ENCODE measurements around the gene SERPINB4. TPM values are rescaled to one million over a fixed set of nuclear protein-coding genes. Genes with fewer than 3 reads are reported as not detected.

The SERPINB4 gene
- total RNA-seq, 1 experiment from 2014 or later, result not detected

DNA sequence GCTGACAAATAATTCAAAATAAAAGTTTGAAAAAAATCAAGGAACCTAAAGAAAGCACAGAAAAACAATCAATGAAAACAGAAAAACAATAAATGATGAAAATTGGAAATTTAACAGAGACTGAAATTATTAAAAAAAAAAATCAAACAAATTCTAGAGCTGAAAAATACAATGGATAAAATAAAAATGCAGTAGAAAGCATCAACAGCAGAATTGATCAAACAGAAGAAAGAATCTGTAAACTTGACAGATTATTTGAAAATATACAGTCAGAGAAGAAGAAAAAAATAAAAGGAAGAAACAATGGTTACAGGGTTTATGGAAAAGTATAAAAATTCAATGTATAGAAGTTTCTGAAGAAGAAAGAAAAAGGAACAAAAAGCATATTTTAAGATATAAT, 16.2 kb downstream of the SERPINB4 start:
- no peak for DNase-seq (ENCODE audit: low spot score)

DNA sequence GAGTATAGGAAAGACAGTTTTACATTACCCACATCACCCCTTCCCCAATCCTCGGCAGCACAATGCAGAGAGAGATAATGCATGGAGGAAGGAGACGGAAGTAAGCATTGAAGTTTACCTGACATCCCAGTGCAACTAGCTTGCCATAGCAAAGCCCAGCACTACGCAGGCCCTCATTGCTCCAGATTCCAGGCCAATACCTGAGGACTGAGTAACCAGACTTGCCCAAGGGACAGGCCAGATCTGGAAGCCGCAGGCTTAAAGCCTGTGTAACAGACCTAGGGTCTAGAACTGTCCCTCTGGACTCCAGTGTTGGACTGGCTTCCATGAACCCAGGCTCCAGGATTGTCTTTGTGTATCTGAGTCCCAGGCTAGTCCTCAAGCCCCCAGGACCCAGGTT, 17.6 kb downstream of the SERPINB4 start:
- no peak for DNase-seq (ENCODE audit: low spot score)

DNA sequence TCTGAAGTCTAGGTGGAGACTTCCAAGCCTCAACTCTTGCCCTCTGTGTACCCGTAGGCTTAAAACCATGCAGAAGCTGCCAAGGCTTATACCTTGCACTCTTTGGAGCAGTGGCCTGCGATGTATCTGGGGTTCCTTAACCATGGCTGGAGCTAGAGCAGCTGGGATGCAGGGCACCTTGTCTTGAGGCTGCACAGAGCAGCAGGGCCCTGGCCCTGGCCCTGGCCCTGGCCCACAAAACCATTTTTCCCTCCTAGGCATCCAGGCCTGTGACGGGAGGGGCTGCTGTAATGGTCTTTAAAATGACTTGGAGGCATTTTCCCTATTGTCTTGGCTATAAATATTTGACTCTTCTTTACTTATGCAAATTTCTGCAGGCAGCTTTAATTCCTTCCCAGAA, 19.2 kb downstream of the SERPINB4 start:
- no peak for DNase-seq (ENCODE audit: low spot score)

DNA sequence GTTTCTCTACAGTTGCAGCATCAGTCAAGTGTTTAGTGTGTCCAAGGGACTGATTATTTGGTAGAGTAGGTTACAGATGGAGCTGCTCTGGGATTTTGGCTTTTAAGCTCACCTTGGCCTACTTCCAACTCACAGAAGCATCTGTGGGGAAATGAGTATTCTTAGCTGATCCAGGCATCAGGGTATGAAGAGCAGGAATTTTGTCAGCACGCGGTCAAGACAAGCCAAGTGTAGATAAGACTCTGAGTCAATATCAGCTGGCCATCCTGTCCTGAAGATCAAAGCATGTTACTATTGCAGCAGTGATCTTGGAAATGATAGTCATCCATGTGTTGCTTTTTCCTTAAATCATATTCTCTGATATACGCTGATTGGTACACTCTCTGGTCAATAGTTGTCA, 24.4 kb downstream of the SERPINB4 start:
- no peak for DNase-seq (ENCODE audit: low spot score)

DNA sequence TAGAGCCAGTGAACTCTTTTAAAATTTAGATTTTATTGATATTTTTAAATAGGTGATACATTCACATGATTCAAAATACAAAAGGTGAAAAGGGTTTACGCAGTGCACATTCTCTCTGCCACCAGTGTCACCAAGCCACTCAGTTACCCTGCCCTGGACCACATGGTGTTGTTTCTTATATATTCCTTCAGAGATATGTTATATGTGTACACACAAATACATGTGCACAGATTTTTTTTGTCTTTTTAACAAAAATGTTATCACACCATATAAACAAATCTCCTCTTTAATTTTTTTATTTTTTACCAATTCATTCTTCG, 26.2 kb downstream of the SERPINB4 start:
- no peak for DNase-seq (ENCODE audit: low spot score)

DNA sequence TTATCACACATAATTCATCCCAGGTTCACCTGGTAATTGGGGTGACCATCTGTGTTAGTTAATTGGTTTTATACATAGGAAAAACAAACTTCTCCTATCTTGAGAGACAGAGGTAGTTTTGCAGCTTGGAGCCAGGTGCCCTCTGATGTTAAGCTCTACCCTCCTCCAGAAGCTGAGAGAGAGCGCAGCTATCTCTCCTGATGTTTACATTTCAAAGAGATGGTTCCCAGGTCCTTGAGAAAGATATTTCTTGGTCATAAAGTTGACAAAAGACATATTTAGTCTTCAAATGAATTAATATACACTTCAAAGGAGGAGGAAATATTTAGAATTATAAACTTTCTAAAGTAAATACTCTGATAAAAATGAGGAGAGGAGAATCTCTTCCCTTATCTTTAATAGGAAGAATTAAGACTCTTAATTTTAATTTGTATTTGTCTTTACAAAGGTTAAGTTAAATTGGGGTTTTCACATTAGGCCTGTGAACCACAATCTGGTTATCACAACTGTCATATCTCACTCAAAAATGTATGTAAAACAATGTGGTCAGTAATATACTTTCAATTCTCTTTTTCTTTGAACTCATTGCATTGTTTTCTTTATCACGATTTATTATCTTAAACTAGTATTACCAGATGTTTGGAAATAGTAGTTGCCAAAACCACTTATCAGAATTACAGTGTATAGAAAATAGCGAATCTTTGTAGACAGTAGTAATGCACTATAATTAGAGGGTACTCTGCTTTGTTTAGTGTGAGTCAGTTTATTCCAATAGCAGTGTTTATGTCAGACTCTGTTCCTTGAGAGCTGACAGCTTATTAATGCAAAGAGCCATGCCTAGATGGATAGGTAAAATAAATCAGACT, 26.8 kb downstream of the SERPINB4 start:
- DNase-seq (ENCODE audit: low spot score), result no peak

DNA sequence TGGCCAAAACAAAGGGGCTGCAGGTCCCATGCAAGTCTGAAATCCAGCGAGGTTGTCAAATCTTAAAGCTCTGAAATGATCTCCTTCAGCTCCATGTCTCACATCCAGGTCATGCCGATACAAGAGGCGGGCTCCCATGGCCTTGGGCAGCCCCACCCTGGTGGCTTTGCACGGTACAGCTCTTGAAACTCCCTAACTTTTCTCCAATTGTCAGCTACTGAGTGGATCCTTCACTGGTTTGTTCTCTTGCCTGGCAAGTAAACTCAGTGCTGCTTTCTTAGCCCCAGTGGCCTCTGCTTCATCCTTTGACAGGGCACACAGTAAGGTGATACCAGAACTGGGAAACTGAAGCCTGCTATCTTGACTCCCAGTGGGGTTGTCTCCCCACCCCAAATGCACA, 30.6 kb downstream of the SERPINB4 start:
- DNase-seq (ENCODE audit: low spot score), result no peak

DNA sequence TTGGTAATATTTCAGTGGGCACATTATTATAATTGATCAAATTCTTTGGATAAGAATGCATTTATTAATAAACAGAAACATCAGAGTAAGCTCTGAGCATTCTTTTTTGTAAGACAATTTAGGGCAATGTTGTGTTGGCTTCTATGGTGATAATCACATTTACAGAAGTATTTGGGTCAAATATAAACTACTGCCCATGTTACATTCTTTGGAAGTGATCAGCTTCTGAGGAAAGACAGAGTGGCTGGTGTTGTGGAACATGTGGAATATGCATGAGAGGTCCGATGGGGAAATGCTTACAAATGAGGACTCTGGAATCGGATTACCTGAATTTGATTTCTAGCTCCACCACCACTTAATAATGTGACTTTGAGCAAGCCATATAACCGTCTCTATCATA, 37.5 kb downstream of the SERPINB4 start:
- no peak for DNase-seq (ENCODE audit: low spot score)

DNA sequence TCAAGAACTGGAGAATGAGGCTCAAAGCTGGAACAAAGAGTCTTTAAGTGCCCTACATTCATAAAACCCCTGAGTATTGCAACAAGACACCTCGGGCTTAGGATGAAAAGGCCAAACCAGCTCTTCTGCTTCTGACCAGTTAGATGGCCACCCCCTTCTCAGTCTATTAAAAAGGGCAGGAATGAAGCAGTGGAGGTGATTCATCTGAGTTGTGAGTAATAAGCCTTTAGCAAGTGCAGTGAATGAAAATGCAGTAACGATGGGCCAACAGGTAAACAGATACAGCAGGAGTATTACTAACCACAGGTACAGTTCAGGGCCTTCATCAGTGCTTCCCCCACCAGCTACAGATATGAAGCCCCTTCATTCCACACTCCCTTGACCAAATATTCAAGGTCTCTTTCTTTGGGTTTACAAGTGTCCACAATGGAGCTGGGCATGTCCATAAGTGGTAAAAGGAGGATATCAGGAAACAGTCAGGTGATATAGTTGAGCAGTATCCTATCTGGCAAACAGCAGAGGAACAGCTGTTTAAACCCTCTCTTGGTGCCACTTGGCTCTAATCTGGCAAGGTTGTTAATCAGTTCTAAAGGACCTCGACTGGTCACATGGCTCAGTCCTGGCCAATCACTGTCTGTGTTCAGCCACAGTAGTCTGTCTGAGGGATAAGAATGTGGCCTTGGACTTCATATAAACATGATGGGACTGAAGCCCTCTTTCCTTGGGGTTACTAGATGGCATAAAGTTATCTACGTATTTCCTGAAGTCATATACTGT, 39.1 kb downstream of the SERPINB4 start:
- DNase-seq (ENCODE audit: low spot score), result no peak

DNA sequence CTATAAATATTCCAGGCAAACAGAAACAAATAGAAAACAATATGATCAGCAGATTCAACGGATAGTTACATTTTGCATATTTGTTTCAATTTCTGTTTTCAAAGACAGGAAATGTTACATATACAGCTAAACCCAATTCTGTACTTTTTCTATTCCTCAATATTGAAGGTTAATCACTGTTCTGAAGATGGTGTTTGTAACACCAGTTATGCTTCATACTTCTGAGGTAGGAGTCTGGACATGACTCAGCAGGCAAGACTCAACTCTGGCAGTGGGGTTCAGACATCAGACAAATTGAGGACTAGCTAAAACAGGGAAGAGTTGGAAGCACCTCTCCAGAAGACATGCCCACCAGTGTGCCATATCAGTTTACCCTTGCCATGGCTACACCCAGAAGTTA, 40.3 kb downstream of the SERPINB4 start:
- no peak for DNase-seq (ENCODE audit: low spot score)

DNA sequence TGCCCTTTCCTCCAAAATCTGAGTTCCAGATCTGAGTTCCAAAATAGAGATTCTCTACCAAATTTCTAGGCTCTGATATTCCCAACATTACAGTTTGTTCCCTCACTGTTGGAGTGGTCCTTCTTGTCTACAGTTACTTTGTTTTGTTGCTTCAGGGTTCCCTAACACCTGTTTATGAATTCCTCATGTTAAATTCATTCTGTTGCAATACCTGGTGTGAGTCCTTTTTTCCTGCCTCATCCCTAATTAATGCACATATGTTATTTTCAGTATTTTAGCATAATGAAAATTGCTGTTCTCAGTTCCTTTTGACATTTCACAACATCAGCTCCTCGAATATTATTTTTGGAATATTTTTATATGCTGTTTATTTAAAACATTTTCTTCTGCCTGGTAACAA, 40.7 kb downstream of the SERPINB4 start:
- DNase-seq (ENCODE audit: low spot score), result no peak

DNA sequence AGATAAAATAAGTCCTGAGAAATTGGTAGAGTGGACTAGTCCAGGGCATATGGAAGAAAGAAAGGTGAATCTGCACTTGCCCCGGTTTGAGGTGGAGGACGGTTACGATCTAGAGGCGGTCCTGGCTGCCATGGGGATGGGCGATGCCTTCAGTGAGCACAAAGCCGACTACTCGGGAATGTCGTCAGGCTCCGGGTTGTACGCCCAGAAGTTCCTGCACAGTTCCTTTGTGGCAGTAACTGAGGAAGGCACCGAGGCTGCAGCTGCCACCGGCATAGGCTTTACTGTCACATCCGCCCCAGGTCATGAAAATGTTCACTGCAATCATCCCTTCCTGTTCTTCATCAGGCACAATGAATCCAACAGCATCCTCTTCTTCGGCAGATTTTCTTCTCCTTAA, 47.1 kb downstream of the SERPINB4 start:
- no peak for DNase-seq (ENCODE audit: low spot score)

DNA sequence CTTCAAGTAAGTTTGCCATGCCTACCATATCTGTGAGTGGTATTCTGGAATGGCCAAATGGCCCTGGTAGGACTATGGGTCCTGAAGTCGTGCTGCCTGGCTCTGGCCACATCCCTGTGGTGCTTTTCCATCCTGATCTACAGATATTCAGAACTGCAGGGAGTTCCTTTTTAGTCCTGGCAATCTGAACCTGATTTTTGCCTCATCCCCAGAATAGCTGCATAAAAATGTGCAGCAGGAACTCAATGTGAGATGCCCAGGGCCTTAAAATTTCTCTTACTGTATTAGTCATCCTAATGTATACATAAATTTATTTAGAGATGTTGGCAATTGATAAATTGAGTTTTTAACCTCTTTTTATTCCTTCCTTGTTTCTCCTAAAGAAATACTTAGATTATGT, 51.6 kb downstream of the SERPINB4 start:
- DNase-seq (ENCODE audit: low spot score), result no peak

DNA sequence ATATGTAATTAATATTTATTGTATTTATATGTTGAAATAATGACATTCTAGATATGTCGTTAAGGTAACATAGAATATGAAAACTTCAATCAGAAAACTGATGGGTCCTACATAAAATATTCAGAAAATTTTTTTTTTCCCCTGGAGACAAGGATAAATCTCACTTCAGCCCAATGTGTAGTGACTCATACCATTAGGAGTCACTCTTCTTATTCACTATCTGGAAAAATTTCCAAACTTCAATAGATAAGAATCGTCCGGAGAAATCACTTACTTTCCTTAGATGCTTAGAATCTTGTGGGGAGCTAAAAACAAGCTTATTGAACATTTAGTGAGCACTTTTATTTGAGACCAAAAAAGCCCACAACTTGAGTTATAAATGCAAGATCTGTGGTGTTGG, 52.3 kb downstream of the SERPINB4 start:
- DNase-seq (ENCODE audit: low spot score), result no peak

DNA sequence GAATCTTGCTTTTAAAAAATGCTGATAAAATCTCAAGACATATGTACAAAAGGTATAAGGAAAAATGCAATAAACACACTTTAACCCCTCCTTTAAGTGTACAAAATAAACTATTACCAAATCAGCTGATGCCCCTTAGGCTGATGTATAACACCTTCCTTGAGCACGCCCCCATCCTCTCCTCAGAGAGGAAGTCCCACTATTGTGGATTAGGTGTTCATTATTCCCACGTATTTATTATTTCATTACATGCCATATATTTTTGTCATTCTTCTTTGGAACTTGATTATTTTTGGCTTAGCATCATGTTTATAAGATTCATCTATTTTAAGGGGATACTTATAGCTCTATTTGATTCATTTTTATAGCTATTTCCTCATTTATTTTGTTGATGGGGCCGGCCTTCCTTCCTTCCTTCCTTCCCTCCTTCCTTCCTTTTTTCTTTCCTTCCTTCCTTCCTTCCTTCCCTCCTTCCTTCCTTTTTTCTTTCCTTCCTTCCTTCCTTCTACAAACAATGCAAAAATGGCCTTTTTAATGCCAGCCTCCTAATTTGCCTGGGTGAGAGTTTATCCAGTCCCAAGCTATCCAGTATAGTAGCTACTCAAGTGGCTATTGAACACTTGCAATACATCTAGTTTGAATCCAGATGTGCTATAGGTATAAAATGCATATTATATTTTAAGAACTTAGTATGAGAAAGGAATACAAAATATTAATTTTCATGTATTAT, 52.9 kb downstream of the SERPINB4 start:
- DNase-seq (ENCODE audit: low spot score), result no peak

DNA sequence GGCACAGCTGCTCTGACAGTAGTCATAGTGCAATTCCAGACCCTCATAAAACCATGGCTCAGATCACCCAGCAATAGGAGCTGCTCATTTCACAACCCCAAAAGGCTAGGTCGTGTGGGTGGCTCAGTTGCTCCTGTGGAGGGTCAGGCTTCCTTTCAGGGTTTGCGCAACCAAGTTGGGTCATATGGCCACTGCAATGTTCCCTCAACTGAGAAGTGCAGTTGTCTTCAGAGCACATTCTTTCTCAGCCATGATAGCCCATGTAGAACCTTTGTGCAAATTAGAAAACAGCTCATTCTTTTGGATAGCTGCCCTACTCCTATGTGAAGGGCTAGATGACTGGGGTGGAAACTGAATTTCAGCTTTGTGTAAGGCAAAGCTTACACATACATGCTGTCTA, 53.7 kb downstream of the SERPINB4 start:
- DNase-seq (ENCODE audit: low spot score), result no peak

DNA sequence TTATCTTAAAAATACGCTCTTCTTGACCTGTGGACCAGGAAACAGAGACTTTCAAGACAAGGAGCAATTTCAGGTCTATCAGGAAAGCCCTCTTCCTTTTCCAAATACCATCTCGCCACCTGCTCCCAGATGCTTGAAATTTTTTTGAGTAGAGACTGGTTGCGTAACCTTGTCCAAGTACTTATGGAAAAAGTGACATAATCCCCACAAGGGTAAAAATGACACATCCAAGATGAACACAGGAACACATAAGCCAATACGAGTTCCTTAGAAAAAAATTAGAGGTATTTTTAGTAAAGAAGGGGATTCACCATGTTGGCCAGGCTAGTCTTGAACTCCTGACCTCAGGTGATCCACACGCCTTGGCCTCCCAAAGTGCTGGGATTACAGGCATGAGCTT, 55.1 kb downstream of the SERPINB4 start:
- DNase-seq (ENCODE audit: low spot score), result no peak

Other genes starting within 250 kb of the SERPINB4 start
- gene VPS4B, start 221.8 kb downstream of the SERPINB4 start, total RNA-seq (2014; rRNA removed; shearing (Covaris generic)), result 40.7 and 43.5 TPM in 2 replicates
- gene SERPINB5, start 167.3 kb downstream of the SERPINB4 start, total RNA-seq (2014; rRNA removed; shearing (Covaris generic)), result 1.1 TPM in 1 of 2 replicates, not detected in the other
- gene SERPINB12, start 101.9 kb downstream of the SERPINB4 start, total RNA-seq (2014; rRNA removed; shearing (Covaris generic)), result not detected in 2 replicates
- gene SERPINB13, start 56.9 kb downstream of the SERPINB4 start, total RNA-seq (2014; rRNA removed; shearing (Covaris generic)), result not detected in 2 replicates
- gene SERPINB3, start 17.6 kb upstream of the SERPINB4 start, total RNA-seq (2014; rRNA removed; shearing (Covaris generic)), result not detected in 2 replicates
- gene SERPINB11, start 58.7 kb upstream of the SERPINB4 start, total RNA-seq (2014; rRNA removed; shearing (Covaris generic)), result not detected in 2 replicates
- 1.3 TPM in 1 of 2 replicates, not detected in the other for gene SERPINB7, start 131.2 kb upstream of the SERPINB4 start, total RNA-seq (2014; rRNA removed; shearing (Covaris generic))
- 0.39 and 1.0 TPM in 2 replicates for gene SERPINB2, start 243.4 kb upstream of the SERPINB4 start, total RNA-seq (2014; rRNA removed; shearing (Covaris generic))